ENCODE data around the gene CENPU. TPM values are rescaled to one million over a fixed set of nuclear protein-coding genes. Genes with fewer than 3 reads are reported as not detected.
A peak's percentile ranks its signal among the peaks of the same experiment; 100 is the strongest.

The CENPU gene
- total and polyA plus RNA-seq, 7 experiments from 2014 or later = 1.1 to 43.8 (median 2.8) TPM

GRCh38 chr4:184668511-184669114 is 65.3 kb downstream of the CENPU start:
- no peaks in the 10 kb centered on the region for H3K9me3 ChIP-seq (ENCODE audit: control insufficient read depth in 2 of 3, low read length in 3 of 3)
- ATAC-seq (peak; percentile 64), DNase-seq (peak in 2 of 9 donors; percentile 12 to 13)
- intact Hi-C loops (cut with micrococcal nuclease) = loop anchor here in 1 of 2 donors (1.0 kb wide), 2 partner anchors 10 to 19 kb away; partner anchors contain the start of genes CASP3 and PRIMPOL
- peaks cover 3 to 58% (median 37%) of the 10 kb centered on the region in 5 donors for H3K36me3 Mint-ChIP-seq
- H3K27me3 ChIP-seq (ENCODE audit: control insufficient read depth in 2 of 2, insufficient read depth in 2 of 2, low read length in 2 of 2) = no peaks in the 10 kb centered on the region
- H3K4me3 Mint-ChIP-seq = peak overlapping the region in 3 of 10 donors; percentile 16 to 37 (median 21)
- no peaks in the 10 kb centered on the region for H3K27me3 Mint-ChIP-seq
- CTCF ChIA-PET = no interaction called here
- POLR2A ChIA-PET = no interaction called here
- peaks cover 13 to 39% (median 26%) of the 10 kb centered on the region in 7 donors for H3K4me1 Mint-ChIP-seq
- H3K27ac ChIP-seq (ENCODE audit: low read depth, low read length) = no peak overlapping the region
- H3K27ac Mint-ChIP-seq = peak overlapping the region in 7 of 9 donors; percentile 2 to 88 (median 52)
- peaks cover 0 to 22% (median 0%) of the 10 kb centered on the region in 3 experiments for H3K36me3 ChIP-seq (ENCODE audit: control insufficient read depth in 2 of 3, insufficient read depth in 3 of 3, low read length in 3 of 3)
- peaks cover 0 to 5% (median 0%) of the 10 kb centered on the region in 11 donors for H3K9me3 Mint-ChIP-seq
- H3K4me1 ChIP-seq (ENCODE audit: control insufficient read depth in 2 of 2, insufficient read depth in 2 of 2, low read length in 2 of 2) = peaks cover 6 to 22% of the 10 kb centered on the region in 2 donors
- H3K4me3 ChIP-seq (ENCODE audit: low read length) = peak overlapping the region; percentile 14

DNA sequence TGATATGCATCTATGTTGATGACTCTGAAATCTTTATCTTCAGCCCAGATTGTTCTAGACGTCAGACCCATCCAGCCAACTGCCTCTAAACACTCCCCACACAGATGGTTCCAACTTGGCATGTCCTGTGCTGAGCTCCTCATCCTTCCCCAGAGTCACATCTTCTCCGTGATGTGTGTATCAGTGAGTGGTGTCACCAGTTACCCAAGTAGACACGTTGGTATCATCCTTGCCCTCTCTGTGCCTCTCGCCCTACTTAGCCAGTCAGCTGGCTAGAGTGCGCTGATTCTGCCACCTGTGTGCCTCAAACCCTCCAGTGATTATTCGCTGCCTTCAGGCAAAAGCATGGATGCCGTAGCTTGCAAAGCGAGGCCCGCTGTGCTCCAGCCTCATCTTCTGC is 65.8 kb downstream of the CENPU start:
- H3K9me3 Mint-ChIP-seq = peaks cover 0 to 5% (median 0%) of the 10 kb centered on the region in 11 donors
- intact Hi-C loops (cut with micrococcal nuclease) = loop anchor here in 1 of 2 donors (1.0 kb wide), 2 partner anchors 10 to 19 kb away; partner anchors contain the start of genes CASP3 and PRIMPOL
- ATAC-seq (peak; percentile 24), DNase-seq (peak in 1 of 9 donors; percentile 7)
- Histone ChIP-seq H3K27me3 (ENCODE audit: control insufficient read depth in 2 of 2, insufficient read depth in 2 of 2, low read length in 2 of 2) (no peaks in the 10 kb centered on the region), H3K9me3 (ENCODE audit: control insufficient read depth in 2 of 3, low read length in 3 of 3) (no peaks in the 10 kb centered on the region), H3K4me3 (ENCODE audit: low read length) (peak overlapping the region; percentile 14), H3K27ac (ENCODE audit: low read depth, low read length) (no peak overlapping the region), H3K36me3 (ENCODE audit: control insufficient read depth in 2 of 3, insufficient read depth in 3 of 3, low read length in 3 of 3) (peaks cover 0 to 21% (median 0%) of the 10 kb centered on the region in 3 experiments), H3K4me1 (ENCODE audit: control insufficient read depth in 2 of 2, insufficient read depth in 2 of 2, low read length in 2 of 2) (peaks cover 6 to 22% of the 10 kb centered on the region in 2 donors)
- no peaks in the 10 kb centered on the region for H3K27me3 Mint-ChIP-seq
- H3K4me3 Mint-ChIP-seq = peak overlapping the region in 1 of 10 donors; percentile 37
- ChIA-PET POLR2A (no interaction called here), CTCF (no interaction called here)
- H3K27ac Mint-ChIP-seq = peak overlapping the region in 6 of 9 donors; percentile 2 to 88 (median 60)
- peaks cover 3 to 55% (median 37%) of the 10 kb centered on the region in 5 donors for H3K36me3 Mint-ChIP-seq
- H3K4me1 Mint-ChIP-seq = peaks cover 13 to 39% (median 26%) of the 10 kb centered on the region in 7 donors

GRCh38 chr4:184666670-184667069 is 67.2 kb downstream of the CENPU start:
- Histone ChIP-seq H3K27ac (ENCODE audit: low read depth, low read length) (no peak overlapping the region), H3K27me3 (ENCODE audit: control insufficient read depth in 2 of 2, insufficient read depth in 2 of 2, low read length in 2 of 2) (no peaks in the 10 kb centered on the region), H3K9me3 (ENCODE audit: control insufficient read depth in 2 of 3, low read length in 3 of 3) (no peaks in the 10 kb centered on the region), H3K36me3 (ENCODE audit: control insufficient read depth in 2 of 3, insufficient read depth in 3 of 3, low read length in 3 of 3) (peaks cover 0 to 9% (median 0%) of the 10 kb centered on the region in 3 experiments), H3K4me3 (ENCODE audit: low read length) (no peak overlapping the region), H3K4me1 (ENCODE audit: control insufficient read depth in 2 of 2, insufficient read depth in 2 of 2, low read length in 2 of 2) (peaks cover 6 to 22% of the 10 kb centered on the region in 2 donors)
- DNase-seq (no peak), ATAC-seq (no peak)
- CTCF ChIA-PET = interaction anchor here (0.6 kb wide), 1 partner anchor 210 kb away, joined by 3 read pairs; no protein-coding TSS in a partner anchor
- Mint-ChIP-seq H3K4me1 (peaks cover 13 to 39% (median 26%) of the 10 kb centered on the region in 7 donors), H3K27me3 (no peaks in the 10 kb centered on the region), H3K4me3 (peak overlapping the region in 1 of 10 donors; percentile 12), H3K27ac (peak overlapping the region in 1 of 9 donors; percentile 49), H3K9me3 (peaks cover 0 to 5% (median 0%) of the 10 kb centered on the region in 11 donors), H3K36me3 (peaks cover 3 to 44% (median 30%) of the 10 kb centered on the region in 5 donors)
- intact Hi-C loops (cut with micrococcal nuclease) = no loop called here
- POLR2A ChIA-PET = interaction anchor here (0.7 kb wide), 1 partner anchor 13 kb away, joined by 3 read pairs; no protein-coding TSS in a partner anchor

- no peak overlapping the region for H3K27ac ChIP-seq (ENCODE audit: low read depth, low read length)
- H3K4me3 ChIP-seq (ENCODE audit: low read length) = no peak overlapping the region
- ATAC-seq (peak; percentile 49), DNase-seq (no peak)
- peaks cover 3 to 39% (median 33%) of the 10 kb centered on the region in 5 donors for H3K36me3 Mint-ChIP-seq
- POLR2A ChIA-PET = interaction anchor here (0.7 kb wide), 1 partner anchor 11 kb away, joined by 4 read pairs; no protein-coding TSS in a partner anchor
- no peak overlapping the region for H3K4me3 Mint-ChIP-seq
- peaks cover 0 to 5% (median 0%) of the 10 kb centered on the region in 11 donors for H3K9me3 Mint-ChIP-seq
- H3K4me1 Mint-ChIP-seq = peaks cover 13 to 31% (median 20%) of the 10 kb centered on the region in 7 donors
- peaks cover 6 to 19% of the 10 kb centered on the region in 2 donors for H3K4me1 ChIP-seq (ENCODE audit: control insufficient read depth in 2 of 2, insufficient read depth in 2 of 2, low read length in 2 of 2)
- CTCF ChIA-PET = interaction anchor here (0.6 kb wide), 1 partner anchor 390 kb away, joined by 3 read pairs; no protein-coding TSS in a partner anchor
- H3K36me3 ChIP-seq (ENCODE audit: control insufficient read depth in 2 of 3, insufficient read depth in 3 of 3, low read length in 3 of 3) = peaks cover 0 to 12% (median 0%) of the 10 kb centered on the region in 3 experiments
- H3K9me3 ChIP-seq (ENCODE audit: control insufficient read depth in 2 of 3, low read length in 3 of 3) = no peaks in the 10 kb centered on the region
- no peaks in the 10 kb centered on the region for H3K27me3 Mint-ChIP-seq
- no peaks in the 10 kb centered on the region for H3K27me3 ChIP-seq (ENCODE audit: control insufficient read depth in 2 of 2, insufficient read depth in 2 of 2, low read length in 2 of 2)
- intact Hi-C loops (cut with micrococcal nuclease) = loop anchor here in 1 of 2 donors (1.0 kb wide), 1 partner anchor 15 kb away; the partner anchor contains the start of genes CASP3 and PRIMPOL
- H3K27ac Mint-ChIP-seq = no peak overlapping the region
These were observed 69.3 kb downstream of the CENPU start for GRCh38 chr4:184664445-184665210.

GRCh38 chr4:184662236-184662635 is 71.7 kb downstream of the CENPU start:
- no peak overlapping the region for H3K27ac ChIP-seq (ENCODE audit: low read depth, low read length)
- no peaks in the 10 kb centered on the region for H3K9me3 ChIP-seq (ENCODE audit: control insufficient read depth in 2 of 3, low read length in 3 of 3)

GRCh38 chr4:184660978-184661377 is 72.9 kb downstream of the CENPU start:
- H3K36me3 ChIP-seq (ENCODE audit: control insufficient read depth in 2 of 3, insufficient read depth in 3 of 3, low read length in 3 of 3) = peaks cover 0 to 7% (median 0%) of the 10 kb centered on the region in 3 experiments

More at GRCh38 chr4:184662236-184662635, 71.7 kb downstream of the CENPU start:
- Mint-ChIP-seq H3K4me1 (peaks cover 0 to 11% (median 0%) of the 10 kb centered on the region in 7 donors), H3K9me3 (no peaks in the 10 kb centered on the region), H3K27me3 (no peaks in the 10 kb centered on the region), H3K36me3 (peaks cover 3 to 25% (median 20%) of the 10 kb centered on the region in 5 donors), H3K27ac (no peak overlapping the region), H3K4me3 (no peak overlapping the region)
- ATAC-seq (no peak), DNase-seq (no peak)
- H3K4me3 ChIP-seq (ENCODE audit: low read length) = no peak overlapping the region
- intact Hi-C loops (cut with micrococcal nuclease) = no loop called here
- H3K36me3 ChIP-seq (ENCODE audit: control insufficient read depth in 2 of 3, insufficient read depth in 3 of 3, low read length in 3 of 3) = peaks cover 0 to 12% (median 0%) of the 10 kb centered on the region in 3 experiments
- H3K4me1 ChIP-seq (ENCODE audit: control insufficient read depth in 2 of 2, insufficient read depth in 2 of 2, low read length in 2 of 2) = no peaks in the 10 kb centered on the region
- ChIA-PET CTCF (interaction anchor here (0.6 to 0.9 kb wide), 3 partner anchors 14 to 521 kb away, joined by 3 read pairs; no protein-coding TSS in a partner anchor), POLR2A (interaction anchor here (0.8 to 0.9 kb wide), 2 partner anchors 12 to 14 kb away, joined by 3 to 4 read pairs; partner anchors contain the start of genes CASP3 and PRIMPOL)
- H3K27me3 ChIP-seq (ENCODE audit: control insufficient read depth in 2 of 2, insufficient read depth in 2 of 2, low read length in 2 of 2) = no peaks in the 10 kb centered on the region

More at GRCh38 chr4:184660978-184661377, 72.9 kb downstream of the CENPU start:
- Mint-ChIP-seq H3K4me3 (no peak overlapping the region), H3K27ac (no peak overlapping the region), H3K27me3 (no peaks in the 10 kb centered on the region), H3K4me1 (peaks cover 0 to 3% (median 0%) of the 10 kb centered on the region in 7 donors), H3K9me3 (no peaks in the 10 kb centered on the region), H3K36me3 (peaks cover 3 to 28% (median 19%) of the 10 kb centered on the region in 5 donors)
- ChIA-PET CTCF (no interaction called here), POLR2A (no interaction called here)
- ATAC-seq = no peak
- H3K4me3 ChIP-seq (ENCODE audit: low read length) = no peak overlapping the region
- intact Hi-C loops (cut with micrococcal nuclease) = no loop called here
- DNase-seq = no peak
- no peak overlapping the region for H3K27ac ChIP-seq (ENCODE audit: low read depth, low read length)
- no peaks in the 10 kb centered on the region for H3K9me3 ChIP-seq (ENCODE audit: control insufficient read depth in 2 of 3, low read length in 3 of 3)
- H3K4me1 ChIP-seq (ENCODE audit: control insufficient read depth in 2 of 2, insufficient read depth in 2 of 2, low read length in 2 of 2) = no peaks in the 10 kb centered on the region
- H3K27me3 ChIP-seq (ENCODE audit: control insufficient read depth in 2 of 2, insufficient read depth in 2 of 2, low read length in 2 of 2) = no peaks in the 10 kb centered on the region

Measured in naive thymus-derived CD4-positive, alpha-beta T cell (primary cell).